ENCODE data around the gene TRIM38.

GRCh38 chr6:26012061-26012460, 49.5 kb downstream of the TRIM38 start:
- TF ChIP-seq SUZ12 (IDR thresholded peaks at IDR 0.05; ENCODE audit: extremely low read depth, insufficient read depth, insufficient read length) (no peak), ZNF274 (IDR thresholded peaks at IDR 0.05; ENCODE audit: low read depth, low read length) (no peak), YY1 (IDR thresholded peaks at IDR 0.05; ENCODE audit: insufficient read depth, insufficient read length) (no peak)
